ENCODE results near the gene ISX. TPM values are rescaled to one million over a fixed set of nuclear protein-coding genes. Genes with fewer than 3 reads are reported as not detected.
A peak's percentile ranks its signal among the peaks of the same experiment; 100 is the strongest.

Gene ISX
- total RNA-seq, 2 donors from 2014 or later, result not detected

- Mint-ChIP-seq H3K9me3 (no peaks in the 10 kb centered on the region), H3K4me3 (no peak overlapping the region), H3K27me3 (peaks cover 11% of the 10 kb centered on the region), H3K4me1 (no peaks in the 10 kb centered on the region), H3K36me3 (ENCODE audit: low read depth) (no peaks in the 10 kb centered on the region), H3K27ac (no peak overlapping the region)
- ATAC-seq (replicated peaks), result no peak
Measured at GRCh38 chr22:35066768-35067167, 810 bp downstream of the ISX start.

GRCh38 chr22:35069541-35069940 lies 3.6 kb downstream of the ISX start:
- Mint-ChIP-seq H3K36me3 (ENCODE audit: low read depth) (no peaks in the 10 kb centered on the region), H3K4me1 (no peaks in the 10 kb centered on the region), H3K27me3 (peaks cover 11% of the 10 kb centered on the region), H3K4me3 (no peak overlapping the region), H3K27ac (no peak overlapping the region), H3K9me3 (peaks cover 2% of the 10 kb centered on the region)
- ATAC-seq (replicated peaks), result no peak

- peak; percentile 42 for ATAC-seq (replicated peaks)
- no peak overlapping the region for H3K27ac Mint-ChIP-seq
- no peaks in the 10 kb centered on the region for H3K4me1 Mint-ChIP-seq
Measured at GRCh38 chr22:35070451-35071093, 4.6 kb downstream of the ISX start.

GRCh38 chr22:35071784-35072183 lies 5.8 kb downstream of the ISX start:
- no peak for ATAC-seq (replicated peaks)
- Mint-ChIP-seq H3K36me3 (ENCODE audit: low read depth) (no peaks in the 10 kb centered on the region), H3K4me3 (no peak overlapping the region), H3K9me3 (peaks cover 4% of the 10 kb centered on the region), H3K27me3 (peaks cover 7% of the 10 kb centered on the region), H3K27ac (no peak overlapping the region), H3K4me1 (no peaks in the 10 kb centered on the region)

More at GRCh38 chr22:35070451-35071093, 4.6 kb downstream of the ISX start:
- Mint-ChIP-seq H3K36me3 (ENCODE audit: low read depth) (no peaks in the 10 kb centered on the region), H3K27me3 (peaks cover 11% of the 10 kb centered on the region), H3K4me3 (no peak overlapping the region), H3K9me3 (peaks cover 4% of the 10 kb centered on the region)

GRCh38 chr22:35072925-35073324 lies 7.0 kb downstream of the ISX start:
- H3K27ac Mint-ChIP-seq, result no peak overlapping the region
- no peak overlapping the region for H3K4me3 Mint-ChIP-seq
- no peaks in the 10 kb centered on the region for H3K36me3 Mint-ChIP-seq (ENCODE audit: low read depth)
- H3K4me1 Mint-ChIP-seq, result no peaks in the 10 kb centered on the region
- ATAC-seq (replicated peaks), result no peak
- peaks cover 4% of the 10 kb centered on the region for H3K9me3 Mint-ChIP-seq
- peaks cover 13% of the 10 kb centered on the region for H3K27me3 Mint-ChIP-seq

- peaks cover 15% of the 10 kb centered on the region for H3K27me3 Mint-ChIP-seq
Measured at GRCh38 chr22:35074583-35074982, 8.6 kb downstream of the ISX start.

GRCh38 chr22:35076630-35077029 lies 10.7 kb downstream of the ISX start:
- no peak overlapping the region for H3K27ac Mint-ChIP-seq
- H3K4me1 Mint-ChIP-seq, result no peaks in the 10 kb centered on the region
- H3K4me3 Mint-ChIP-seq, result no peak overlapping the region
- no peaks in the 10 kb centered on the region for H3K36me3 Mint-ChIP-seq (ENCODE audit: low read depth)
- H3K27me3 Mint-ChIP-seq, result peaks cover 12% of the 10 kb centered on the region
- ATAC-seq (replicated peaks), result no peak
- peaks cover 4% of the 10 kb centered on the region for H3K9me3 Mint-ChIP-seq

More at GRCh38 chr22:35074583-35074982, 8.6 kb downstream of the ISX start:
- Mint-ChIP-seq H3K27ac (no peak overlapping the region), H3K36me3 (ENCODE audit: low read depth) (no peaks in the 10 kb centered on the region), H3K4me3 (no peak overlapping the region), H3K4me1 (no peaks in the 10 kb centered on the region), H3K9me3 (peaks cover 4% of the 10 kb centered on the region)
- ATAC-seq (replicated peaks), result no peak

GRCh38 chr22:35085621-35086020 lies 19.7 kb downstream of the ISX start:
- Mint-ChIP-seq H3K4me1 (no peaks in the 10 kb centered on the region), H3K9me3 (peaks cover 5% of the 10 kb centered on the region), H3K27ac (no peak overlapping the region), H3K27me3 (peaks cover 21% of the 10 kb centered on the region), H3K36me3 (ENCODE audit: low read depth) (no peaks in the 10 kb centered on the region), H3K4me3 (no peak overlapping the region)
- no peak for ATAC-seq (replicated peaks)

GRCh38 chr22:35089139-35089538 lies 23.2 kb downstream of the ISX start:
- H3K27me3 Mint-ChIP-seq, result peaks cover 29% of the 10 kb centered on the region

GRCh38 chr22:35092406-35092805 lies 26.4 kb downstream of the ISX start:
- Mint-ChIP-seq H3K36me3 (ENCODE audit: low read depth) (no peaks in the 10 kb centered on the region), H3K4me3 (no peak overlapping the region), H3K4me1 (no peaks in the 10 kb centered on the region), H3K9me3 (no peaks in the 10 kb centered on the region), H3K27me3 (peaks cover 31% of the 10 kb centered on the region), H3K27ac (no peak overlapping the region)
- ATAC-seq (replicated peaks), result no peak

More at GRCh38 chr22:35089139-35089538, 23.2 kb downstream of the ISX start:
- H3K4me1 Mint-ChIP-seq, result no peaks in the 10 kb centered on the region
- H3K36me3 Mint-ChIP-seq (ENCODE audit: low read depth), result no peaks in the 10 kb centered on the region
- ATAC-seq (replicated peaks), result no peak
- no peak overlapping the region for H3K27ac Mint-ChIP-seq
- no peaks in the 10 kb centered on the region for H3K9me3 Mint-ChIP-seq
- H3K4me3 Mint-ChIP-seq, result no peak overlapping the region

- Mint-ChIP-seq H3K36me3 (ENCODE audit: low read depth) (no peaks in the 10 kb centered on the region), H3K27ac (no peak overlapping the region), H3K4me1 (no peaks in the 10 kb centered on the region), H3K9me3 (no peaks in the 10 kb centered on the region), H3K27me3 (peaks cover 22% of the 10 kb centered on the region), H3K4me3 (no peak overlapping the region)
- no peak for ATAC-seq (replicated peaks)
Measured at GRCh38 chr22:35098921-35099320, 33.0 kb downstream of the ISX start.

GRCh38 chr22:35099883-35100282 lies 33.9 kb downstream of the ISX start:
- H3K9me3 Mint-ChIP-seq, result no peaks in the 10 kb centered on the region
- no peak overlapping the region for H3K27ac Mint-ChIP-seq
- no peaks in the 10 kb centered on the region for H3K36me3 Mint-ChIP-seq (ENCODE audit: low read depth)
- H3K4me3 Mint-ChIP-seq, result no peak overlapping the region
- no peaks in the 10 kb centered on the region for H3K4me1 Mint-ChIP-seq
- H3K27me3 Mint-ChIP-seq, result peaks cover 17% of the 10 kb centered on the region
- ATAC-seq (replicated peaks), result no peak

GRCh38 chr22:35102663-35103062 lies 36.7 kb downstream of the ISX start:
- Mint-ChIP-seq H3K27ac (no peak overlapping the region), H3K36me3 (ENCODE audit: low read depth) (no peaks in the 10 kb centered on the region), H3K9me3 (peaks cover 2% of the 10 kb centered on the region), H3K27me3 (peaks cover 8% of the 10 kb centered on the region), H3K4me3 (no peak overlapping the region), H3K4me1 (no peaks in the 10 kb centered on the region)
- ATAC-seq (replicated peaks), result no peak

GRCh38 chr22:35103761-35104160 lies 37.8 kb downstream of the ISX start:
- H3K27me3 Mint-ChIP-seq, result peaks cover 13% of the 10 kb centered on the region
- H3K4me1 Mint-ChIP-seq, result no peaks in the 10 kb centered on the region
- no peak overlapping the region for H3K4me3 Mint-ChIP-seq
- no peak overlapping the region for H3K27ac Mint-ChIP-seq
- H3K9me3 Mint-ChIP-seq, result peaks cover 6% of the 10 kb centered on the region
- ATAC-seq (replicated peaks), result no peak
- no peaks in the 10 kb centered on the region for H3K36me3 Mint-ChIP-seq (ENCODE audit: low read depth)

GRCh38 chr22:35104491-35104890 lies 38.5 kb downstream of the ISX start:
- Mint-ChIP-seq H3K27me3 (peaks cover 18% of the 10 kb centered on the region), H3K9me3 (peaks cover 6% of the 10 kb centered on the region), H3K4me1 (no peaks in the 10 kb centered on the region), H3K27ac (no peak overlapping the region), H3K36me3 (ENCODE audit: low read depth) (no peaks in the 10 kb centered on the region), H3K4me3 (no peak overlapping the region)
- no peak for ATAC-seq (replicated peaks)

GRCh38 chr22:35109616-35110015 lies 43.7 kb downstream of the ISX start:
- Mint-ChIP-seq H3K27me3 (peaks cover 26% of the 10 kb centered on the region), H3K27ac (no peak overlapping the region), H3K4me1 (no peaks in the 10 kb centered on the region), H3K36me3 (ENCODE audit: low read depth) (no peaks in the 10 kb centered on the region), H3K9me3 (peaks cover 6% of the 10 kb centered on the region), H3K4me3 (no peak overlapping the region)
- ATAC-seq (replicated peaks), result no peak
